K562 (cell line): ENCODE data around the gene TMEM229B. TPM values are rescaled to one million over a fixed set of nuclear protein-coding genes. Genes with fewer than 3 reads are reported as not detected.

Experiments
- ATAC-seq: fragments of 200-7000 bp; cut with Tn5 transposase; 3 replicates; pipeline ENCODE4 v1.9.1; 2020; ENCODE audit warnings: moderate library complexity
- BruUV-seq: library from RNA; stranded (reverse); fragments of 400-500 nt; replicated peaks from 2 replicates; lab custom pipeline; 2021; lab: Mats Ljungman, UMichigan
- CTCF ChIA-PET: fragments of 300-600 bp; formaldehyde crosslinking; extraction: SDS; loops from one replicate; lab custom pipeline; 2021; ENCODE audit warnings: low intra/inter-chr PET ratio; lab: Yijun Ruan, JAX
- POLR2A ChIA-PET: fragments of 300-600, 350-650 bp; sonication (Branson Sonifier 250); formaldehyde crosslinking; extraction: SDS; loops from one replicate; lab custom pipeline; 2021; ENCODE audit warnings: antibody characterized with exemption, inconsistent platforms; lab: Yijun Ruan, JAX
- DNase-seq, 4 experiments: peaks; one replicate each; pipeline versions ENCODE4 v3.0.0 to v3.0.0-alpha.2; 2011 to 2018; ENCODE audit warnings: low spot score in 3 of 4, mixed read lengths in 3 of 4; ENCODE audit errors: extremely low read depth in 1 of 4
- FAIRE-seq: peaks from 2 replicates; lab custom pipeline; 2011; peaks lifted over from hg19 to GRCh38; lab: Jason Lieb, UNC
- H2AFZ ChIP-seq: 2 replicates; pipeline ENCODE4 v1.6.0; 2011; ENCODE audit warnings: low read depth, low read length, control low read depth, inconsistent platforms
- H3K27ac ChIP-seq: fragments of 200-600 bp; 3 replicates; pipeline ENCODE4 v1.8.0; 2011; ENCODE audit warnings: low read depth, mild to moderate bottlenecking, control low read depth, inconsistent platforms, low read length, moderate library complexity, mixed read lengths; ENCODE audit errors: extremely low read depth
- H3K27me3 ChIP-seq, 2 experiments: fragments of 300-600 bp in 1 of 2; 2 replicates in 1 of 2; 3 replicates in 1 of 2; pipeline versions ENCODE4 v1.6.0 to v1.8.0; 2011; ENCODE audit warnings: inconsistent platforms in 2 of 2, low read length in 2 of 2, mild to moderate bottlenecking in 1 of 2, mixed read lengths in 1 of 2, moderate library complexity in 1 of 2; ENCODE audit not compliant: control insufficient read depth in 2 of 2, insufficient read depth in 2 of 2
- H3K36me3 ChIP-seq: fragments of 300-600 bp; 3 replicates; pipeline ENCODE4 v1.8.0; 2011; ENCODE audit warnings: mild to moderate bottlenecking, low read length, inconsistent platforms; ENCODE audit not compliant: control insufficient read depth, insufficient read depth
- H3K4me1 ChIP-seq, 2 experiments: fragments of 200-600 bp in 1 of 2; replicated peaks in 1 of 2; 2 replicates in 1 of 2; 3 replicates in 1 of 2; pipeline versions ENCODE4 v1.5.1 to v1.8.0; 2011; ENCODE audit warnings: inconsistent platforms in 2 of 2, low read length in 2 of 2, mild to moderate bottlenecking in 1 of 2, mixed read lengths in 1 of 2, moderate library complexity in 1 of 2; ENCODE audit not compliant: control insufficient read depth in 2 of 2, insufficient read depth in 2 of 2
- H3K4me2 ChIP-seq: 2 replicates; pipeline ENCODE4 v1.6.1; 2011; ENCODE audit warnings: low read length, control low read depth, inconsistent platforms, mixed read lengths; ENCODE audit not compliant: insufficient read depth
- H3K4me3 ChIP-seq: fragments of 200-600 bp; sonication (generic), shearing (Covaris generic); 2 replicates; pipeline ENCODE4 v1.5.1; 2016; ENCODE audit warnings: control low read depth, inconsistent platforms
- H3K79me2 ChIP-seq: fragments of 200-600 bp; 3 replicates; pipeline ENCODE4 v1.8.0; 2011; ENCODE audit warnings: low read length, inconsistent platforms; ENCODE audit not compliant: control insufficient read depth, insufficient read depth
- H3K9ac ChIP-seq, 2 experiments: 2 replicates each; pipeline versions ENCODE4 v1.6.0 to v1.6.1; 2011; ENCODE audit warnings: low read depth in 2 of 2, low read length in 2 of 2, control low read depth in 1 of 2, inconsistent platforms in 1 of 2, mild to moderate bottlenecking in 1 of 2, mixed read lengths in 1 of 2; ENCODE audit not compliant: insufficient read depth in 1 of 2
- H3K9me1 ChIP-seq: one replicate; pipeline ENCODE4 v1.6.0; 2011; ENCODE audit warnings: inconsistent platforms, mild to moderate bottlenecking, low read length, moderate library complexity; ENCODE audit not compliant: control insufficient read depth, insufficient read depth
- H3K9me3 ChIP-seq: replicated peaks from 2 replicates; pipeline ENCODE4 v1.5.1; 2011; ENCODE audit warnings: low read depth, low read length, inconsistent platforms; ENCODE audit not compliant: control insufficient read depth, insufficient read depth
- H4K20me1 ChIP-seq: replicated peaks from 2 replicates; pipeline ENCODE4 v1.6.1; 2011; ENCODE audit warnings: low read length, inconsistent platforms, mixed read lengths; ENCODE audit not compliant: control insufficient read depth, insufficient read depth
- ATF1 ChIP-seq, 2 experiments: fragments of 450-650 bp in 1 of 2; IDR thresholded peaks; 2 replicates each; pipeline ENCODE4 v1.6.1; 2016; ENCODE audit warnings: missing compliant biosample characterization in 1 of 2, missing genetic modification characterization in 1 of 2
- ATF7 ChIP-seq: fragments of 450-650 bp; IDR thresholded peaks from 2 replicates; pipeline ENCODE4 v1.7.1; 2014; ENCODE audit warnings: mild to moderate bottlenecking, moderate library complexity
- CHD1 ChIP-seq: fragments of 200-600 bp; sonication (generic); IDR thresholded peaks from one replicate; pipeline ENCODE4 v1.6.1; 2012; ENCODE audit warnings: mild to moderate bottlenecking, moderate library complexity, low read length, inconsistent platforms
- CREB1 ChIP-seq, 2 experiments: sonication (generic) in 1 of 2; formaldehyde crosslinking in 1 of 2; IDR thresholded peaks; 2 replicates each; pipeline versions ENCODE4 v1.6.1 to v1.8.0; 2012 to 2022; ENCODE audit warnings: inconsistent platforms in 1 of 2, mild to moderate bottlenecking in 1 of 2, missing genetic modification reagents in 1 of 2, moderate library complexity in 1 of 2
- CREM ChIP-seq: IDR thresholded peaks from 2 replicates; pipeline ENCODE4 v1.6.1; 2014; ENCODE audit warnings: antibody characterized with exemption, low read depth
- GATAD2B ChIP-seq: fragments of 450-650 bp; IDR thresholded peaks from 2 replicates; pipeline ENCODE4 v1.6.1; 2017; ENCODE audit warnings: mild to moderate bottlenecking, borderline replicate concordance
- HNRNPUL1 ChIP-seq: fragments of 200-400 bp; formaldehyde crosslinking; IDR thresholded peaks from 2 replicates; pipeline ENCODE4 v1.6.1; 2017; ENCODE audit warnings: low read length
- KDM5B ChIP-seq: fragments of 200-600 bp; sonication (generic); IDR thresholded peaks from 2 replicates; pipeline ENCODE4 v1.6.1; 2012; ENCODE audit warnings: low read depth, mild to moderate bottlenecking, moderate library complexity, low read length, control low read depth, inconsistent platforms; ENCODE audit not compliant: insufficient replicate concordance
- MXI1 ChIP-seq: IDR thresholded peaks from 2 replicates; pipeline ENCODE4 v1.6.1; 2011; ENCODE audit warnings: low read depth, mild to moderate bottlenecking, improper control_type of control experiment, low read length
- POLR2B ChIP-seq: fragments of 450-650 bp; IDR thresholded peaks from 2 replicates; pipeline ENCODE4 v1.6.1; 2018; ENCODE audit warnings: low read depth; ENCODE audit not compliant: partially characterized antibody
- RBFOX2 ChIP-seq: fragments of 200-400 bp; formaldehyde crosslinking; IDR thresholded peaks from 2 replicates; pipeline ENCODE4 v1.6.1; 2017; ENCODE audit warnings: low read depth, mild to moderate bottlenecking, low read length, moderate library complexity
- SMARCB1 ChIP-seq: IDR thresholded peaks from 2 replicates; pipeline ENCODE4 v1.6.1; 2011; ENCODE audit warnings: improper control_type of control experiment, low read depth; ENCODE audit not compliant: insufficient read length
- SPI1 ChIP-seq: IDR thresholded peaks from 2 replicates; pipeline ENCODE4 v1.6.1; 2011; ENCODE audit warnings: low read depth, low read length, control low read depth, borderline replicate concordance
- ZFX ChIP-seq: sonication (generic); formaldehyde crosslinking; IDR thresholded peaks from 2 replicates; pipeline ENCODE4 v1.8.0; 2022; ENCODE audit warnings: mild to moderate bottlenecking, missing genetic modification reagents, moderate library complexity
- ZNF507 ChIP-seq: conservative IDR thresholded peaks from 2 replicates; pipeline ENCODE4 v1.6.1; 2017; ENCODE audit warnings: missing genetic modification characterization, missing compliant biosample characterization
- ZSCAN29 ChIP-seq: fragments of 450-650 bp; IDR thresholded peaks from 2 replicates; pipeline ENCODE4 v1.6.1; 2017
- WGBS: fragments of 100-300 bp; shearing (Covaris generic); methylation state at CpG from one replicate; pipeline ENCODE4 v1.1.6; 2016; ENCODE audit warnings: low coverage, mixed read lengths; ENCODE audit not compliant: insufficient coverage; ENCODE audit errors: missing lambda C conversion rate; 5-methylcytosine and 5-hydroxymethylcytosine counted together
- in situ Hi-C: fragments of 300-500 bp; cut with MboI; formaldehyde crosslinking; loops from 4 replicates; pipeline ENCODE4 v1.15.0; 2018; ENCODE audit warnings: inconsistent platforms, mixed read lengths
- intact Hi-C: fragments of 100-400 bp; cut with micrococcal nuclease; formaldehyde crosslinking; loops from 2 replicates; pipeline ENCODE4 v1.14.2; 2022
- polyA plus RNA-seq, 8 experiments: library from polyadenylated mRNA; depleted of rRNA in 4 of 8; stranded (reverse) in 5 of 8; unstranded in 3 of 8; fragments of >200 nt; fragmentation: Nextera tagmentation in 2 of 8; fragmentation: Illumina TruSeq in 1 of 8; extraction: Ambion mirVana in 2 of 8; extraction: Trizol in 1 of 8; gene quantifications; 2 replicates each; pipeline versions ENCODE4 v1.2.1 to v1.2.3, GENCODE V29; 2011 to 2014; ENCODE audit warnings: inconsistent platforms in 1 of 8, missing spikeins in 1 of 8
- total RNA-seq, 7 experiments: library from RNA; depleted of rRNA in 6 of 7; stranded (reverse); fragments of >200 nt in 6 of 7; fragmentation: Illumina TruSeq in 2 of 7; extraction: Trizol in 2 of 7; gene quantifications; 2 replicates each; pipeline versions ENCODE4 v1.2.1 to v1.2.3, GENCODE V29; 2011 to 2021; ENCODE audit warnings: low replicate concordance in 1 of 7
- TF ChIP-seq, protein P1 (sequence below): fragments of 450-650 bp; IDR thresholded peaks from 2 replicates; pipeline ENCODE4 v1.6.1; 2014; ENCODE audit warnings: low read depth, mild to moderate bottlenecking, moderate library complexity, borderline replicate concordance
- TF ChIP-seq, protein P2 (sequence below), 2 experiments: IDR thresholded peaks; 2 replicates each; pipeline ENCODE4 v1.6.1; 2011; ENCODE audit warnings: borderline replicate concordance in 1 of 2, control low read depth in 1 of 2, low read depth in 1 of 2, low read length in 1 of 2, mild to moderate bottlenecking in 1 of 2, mixed read lengths in 1 of 2, moderate library complexity in 1 of 2; ENCODE audit not compliant: insufficient read depth in 1 of 2, insufficient read length in 1 of 2, poor library complexity in 1 of 2, severe bottlenecking in 1 of 2; ENCODE audit errors: extremely low read depth in 1 of 2

The TMEM229B gene
- total and polyA plus RNA-seq, 9 of the 15 experiments (the other 6 are each of a cell fraction or from before 2014, with no cell fraction given) = not detected

DNA sequence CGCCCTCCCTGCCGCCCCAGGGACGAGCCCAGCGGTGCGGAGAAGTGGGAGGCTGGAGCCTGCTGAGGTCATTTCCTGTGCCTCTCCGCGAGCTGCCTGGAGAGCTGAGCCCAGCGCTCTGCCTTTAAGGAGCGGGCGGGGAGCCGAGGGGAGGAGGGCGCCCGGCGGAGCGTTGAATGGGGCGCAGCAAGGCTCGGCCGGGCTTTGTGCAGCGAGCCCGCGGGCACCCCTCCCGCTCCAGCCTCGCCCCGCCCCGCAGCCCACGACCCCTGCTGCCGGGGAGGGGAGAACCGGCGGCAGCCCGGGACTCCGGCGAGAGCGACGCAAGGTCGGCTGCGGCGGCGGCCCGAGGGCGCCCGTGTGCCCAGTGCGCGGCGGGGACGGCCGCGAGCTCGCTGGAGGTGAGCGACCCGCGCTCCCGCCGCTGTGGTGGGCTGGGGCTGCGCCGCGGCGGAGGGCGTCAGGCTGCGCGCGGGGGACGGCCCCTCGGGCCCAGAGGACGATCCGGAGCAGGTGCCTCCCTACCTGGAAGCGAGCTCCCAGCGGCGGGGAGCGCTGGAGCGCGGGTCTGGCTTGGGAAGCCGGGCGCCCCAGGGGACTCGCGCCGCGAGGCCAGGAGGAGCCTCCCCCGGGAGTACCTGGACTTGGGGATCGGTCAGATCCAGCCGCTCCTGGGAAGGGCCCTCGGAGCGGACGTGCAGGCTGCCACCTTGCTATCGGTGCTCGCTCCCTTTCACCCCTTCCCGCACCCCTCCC, 44.7 kb upstream of the TMEM229B start, which contains the start of gene PLEKHH1:
Gene PLEKHH1, plus strand, starts transcription at position 293 of the 756 bp plus-strand sequence. CDS start 8,578 bp downstream, outside the sequence.
- in situ Hi-C loops = no loop called here
- no peaks in the 10 kb centered on the region for H3K9me3 ChIP-seq
- 0% methylated on average over 6 of the region's 86 CpGs for WGBS
- peak within 1 kb of the TSS; percentile 75 for H3K4me2 ChIP-seq
- ChIA-PET POLR2A (interaction anchor here (0.5 to 3.1 kb wide), 3 partner anchors 8 to 23 kb away, joined by 3 to 13 read pairs (median 3); no protein-coding TSS in a partner anchor), CTCF (no interaction called here)
- DNase-seq = peak; percentile 66 to 82 (median 74)
- peak within 1 kb of the TSS; percentile 96 for H2AFZ ChIP-seq
- H4K20me1 ChIP-seq = no peaks in the 10 kb centered on the region
- H3K4me1 ChIP-seq = peaks cover 0 to 15% of the 10 kb centered on the region in 2 experiments; a peak in 3 of 5 replicates
- peak within 1 kb of the TSS; percentile 57 for H3K27ac ChIP-seq
- peak within 1 kb of the TSS; percentile 57 for H3K4me3 ChIP-seq
- peak within 1 kb of the TSS; percentile 76 to 92; a peak in 3 of 4 replicates for H3K9ac ChIP-seq
- H3K36me3 ChIP-seq = no peaks in the 10 kb centered on the region
- peak; percentile 66 for FAIRE-seq
- peak; percentile 98 for ATAC-seq
- BruUV-seq = no TSS peak
- H3K79me2 ChIP-seq = no peaks in the 10 kb centered on the region
- H3K9me1 ChIP-seq = no peaks in the 10 kb centered on the region
- no peaks in the 10 kb centered on the region for H3K27me3 ChIP-seq
- intact Hi-C loops = no loop called here
- no peak for TF ChIP-seq MXI1
- TF ChIP-seq SMARCB1 = no peak
- peak; percentile 70; the same call in 1 of the 2 replicates for TF ChIP-seq ZFX (CRISPR knock-in tag)
- TF ChIP-seq KDM5B = peak; percentile 63
- TF ChIP-seq ZNF507 (tag) = no peak
- TF ChIP-seq ZSCAN29 = no peak
- TF ChIP-seq CREM = peak; percentile 78
- TF ChIP-seq, protein P1, sequence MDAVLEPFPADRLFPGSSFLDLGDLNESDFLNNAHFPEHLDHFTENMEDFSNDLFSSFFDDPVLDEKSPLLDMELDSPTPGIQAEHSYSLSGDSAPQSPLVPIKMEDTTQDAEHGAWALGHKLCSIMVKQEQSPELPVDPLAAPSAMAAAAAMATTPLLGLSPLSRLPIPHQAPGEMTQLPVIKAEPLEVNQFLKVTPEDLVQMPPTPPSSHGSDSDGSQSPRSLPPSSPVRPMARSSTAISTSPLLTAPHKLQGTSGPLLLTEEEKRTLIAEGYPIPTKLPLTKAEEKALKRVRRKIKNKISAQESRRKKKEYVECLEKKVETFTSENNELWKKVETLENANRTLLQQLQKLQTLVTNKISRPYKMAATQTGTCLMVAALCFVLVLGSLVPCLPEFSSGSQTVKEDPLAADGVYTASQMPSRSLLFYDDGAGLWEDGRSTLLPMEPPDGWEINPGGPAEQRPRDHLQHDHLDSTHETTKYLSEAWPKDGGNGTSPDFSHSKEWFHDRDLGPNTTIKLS = no peak
- peak; percentile 54 for TF ChIP-seq GATAD2B
- TF ChIP-seq ATF7 = peak; percentile 84
- TF ChIP-seq ATF1 (CRISPR knock-in tag; IDR thresholded peaks at IDR 0.05) = no peak
- peak; percentile 48; the same call in 1 of the 2 replicates for TF ChIP-seq ATF1 (tag; IDR thresholded peaks at IDR 0.05)
- peak; percentile 88 for TF ChIP-seq RBFOX2
- 0 out of 2 replicates have a peak, but pooled peaks have one; percentile 14 for TF ChIP-seq CREB1 (IDR thresholded peaks at IDR 0.05)
- no peak for TF ChIP-seq CREB1 (CRISPR knock-in tag; IDR thresholded peaks at IDR 0.05)
- no peak for TF ChIP-seq SPI1
- TF ChIP-seq CHD1 = peak; percentile 4
- TF ChIP-seq HNRNPUL1 = no peak
- TF ChIP-seq POLR2B = peak; percentile 47
- TF ChIP-seq, protein P2, sequence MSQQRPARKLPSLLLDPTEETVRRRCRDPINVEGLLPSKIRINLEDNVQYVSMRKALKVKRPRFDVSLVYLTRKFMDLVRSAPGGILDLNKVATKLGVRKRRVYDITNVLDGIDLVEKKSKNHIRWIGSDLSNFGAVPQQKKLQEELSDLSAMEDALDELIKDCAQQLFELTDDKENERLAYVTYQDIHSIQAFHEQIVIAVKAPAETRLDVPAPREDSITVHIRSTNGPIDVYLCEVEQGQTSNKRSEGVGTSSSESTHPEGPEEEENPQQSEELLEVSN (IDR thresholded peaks at IDR 0.05; ENCODE audit: borderline replicate concordance in 1 of 2, extremely low read depth in 1 of 2, insufficient read depth in 1 of 2, insufficient read length in 1 of 2, low read depth in 1 of 2, low read length in 1 of 2, poor library complexity in 1 of 2, severe bottlenecking in 1 of 2) = peak in 1 of 2 experiments; percentile 19
